SHP77 treated with DMSO at 0.1 percent for 48 hours (cell line): ENCODE measurements around the gene TSC22D4.
A peak's percentile ranks its signal among the peaks of the same experiment; 100 is the strongest.

Experiments
- DNase-seq: peaks from one replicate; lab custom pipeline; 2025; lab: John Stamatoyannopoulos, UW

TSC22D4 gene

GRCh38 chr7:100428967-100429636 is 49.9 kb downstream of the TSC22D4 start:
- DNase-seq, result peak; percentile 93

- peak; percentile 79 for DNase-seq
These were observed 50.6 kb downstream of the TSC22D4 start, which contains the start of gene ZCWPW1 for GRCh38 chr7:100428199-100428966. Gene ZCWPW1, minus strand, starts transcription at chr7:100428703. Its CDS starts 8,054 bp downstream, at chr7:100420649.

- DNase-seq, result no peak
These were observed 51.2 kb downstream of the TSC22D4 start for GRCh38 chr7:100427762-100428198.

- DNase-seq, result no peak
These were observed 52.5 kb downstream of the TSC22D4 start for GRCh38 chr7:100426516-100426915.

- DNase-seq, result no peak
These were observed 53.7 kb downstream of the TSC22D4 start for GRCh38 chr7:100425347-100425746.

- no peak for DNase-seq
These were observed 55.7 kb downstream of the TSC22D4 start for GRCh38 chr7:100423315-100423714.

- no peak for DNase-seq
These were observed 59.3 kb downstream of the TSC22D4 start for GRCh38 chr7:100419660-100420226.

- DNase-seq, result no peak
These were observed 59.9 kb downstream of the TSC22D4 start for GRCh38 chr7:100418930-100419659.
